GM20000 (cell line): Measurements from ENCODE around the gene POLE3.

Experiments used
- DNase-seq: peaks from one replicate; pipeline ENCODE4 v3.0.0; 2012; ENCODE audit warnings: low spot score
- TF ChIP-seq, protein P1 (sequence below): IDR thresholded peaks from 2 replicates; pipeline ENCODE4 v1.5.1; 2012; ENCODE audit warnings: mild to moderate bottlenecking, control low read depth; ENCODE audit errors: extremely low read depth, missing control alignments

POLE3 gene, protein sequence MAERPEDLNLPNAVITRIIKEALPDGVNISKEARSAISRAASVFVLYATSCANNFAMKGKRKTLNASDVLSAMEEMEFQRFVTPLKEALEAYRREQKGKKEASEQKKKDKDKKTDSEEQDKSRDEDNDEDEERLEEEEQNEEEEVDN

DNA sequence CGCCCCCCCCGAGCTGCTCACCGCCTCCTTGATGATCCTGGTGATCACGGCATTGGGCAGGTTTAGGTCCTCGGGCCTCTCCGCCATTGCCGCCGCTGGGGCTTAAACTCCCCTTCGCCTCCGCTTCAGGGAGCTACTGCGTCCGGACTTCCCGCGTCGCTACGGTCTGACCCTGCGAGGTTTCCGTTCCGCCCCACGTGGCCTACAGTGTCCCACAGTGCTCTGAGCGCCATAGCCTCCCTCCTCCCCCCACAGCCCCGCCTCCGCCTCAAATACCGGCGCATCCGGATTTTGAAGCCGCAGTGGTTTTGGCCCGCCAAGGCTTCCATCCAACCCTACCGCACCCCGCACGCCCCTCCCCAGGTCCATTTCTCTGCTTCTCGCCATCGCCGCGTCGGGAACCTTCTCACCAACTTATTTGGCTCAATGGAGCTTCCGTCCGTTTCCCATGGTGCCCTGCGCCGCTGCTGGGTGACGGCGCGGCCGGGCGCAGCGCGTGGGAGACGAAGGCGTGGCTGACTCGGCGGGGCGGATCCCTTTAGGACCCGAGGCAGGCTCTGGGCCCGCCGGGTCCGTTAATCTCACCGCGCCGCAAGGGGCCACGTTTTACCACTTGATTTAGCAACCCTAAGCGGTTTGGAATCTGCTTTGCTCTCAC lies at the start of gene POLE3, which contains the start of gene C9orf43:
POLE3 (minus strand) TSS at position 469 of the 658 bp plus-strand sequence; CDS start at position 87, 382 bp downstream.
C9orf43 (plus strand) TSS at position 541 of the 658 bp plus-strand sequence. CDS start 2,747 bp downstream, outside the sequence.
- TF ChIP-seq, protein P1, sequence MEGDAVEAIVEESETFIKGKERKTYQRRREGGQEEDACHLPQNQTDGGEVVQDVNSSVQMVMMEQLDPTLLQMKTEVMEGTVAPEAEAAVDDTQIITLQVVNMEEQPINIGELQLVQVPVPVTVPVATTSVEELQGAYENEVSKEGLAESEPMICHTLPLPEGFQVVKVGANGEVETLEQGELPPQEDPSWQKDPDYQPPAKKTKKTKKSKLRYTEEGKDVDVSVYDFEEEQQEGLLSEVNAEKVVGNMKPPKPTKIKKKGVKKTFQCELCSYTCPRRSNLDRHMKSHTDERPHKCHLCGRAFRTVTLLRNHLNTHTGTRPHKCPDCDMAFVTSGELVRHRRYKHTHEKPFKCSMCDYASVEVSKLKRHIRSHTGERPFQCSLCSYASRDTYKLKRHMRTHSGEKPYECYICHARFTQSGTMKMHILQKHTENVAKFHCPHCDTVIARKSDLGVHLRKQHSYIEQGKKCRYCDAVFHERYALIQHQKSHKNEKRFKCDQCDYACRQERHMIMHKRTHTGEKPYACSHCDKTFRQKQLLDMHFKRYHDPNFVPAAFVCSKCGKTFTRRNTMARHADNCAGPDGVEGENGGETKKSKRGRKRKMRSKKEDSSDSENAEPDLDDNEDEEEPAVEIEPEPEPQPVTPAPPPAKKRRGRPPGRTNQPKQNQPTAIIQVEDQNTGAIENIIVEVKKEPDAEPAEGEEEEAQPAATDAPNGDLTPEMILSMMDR = no peak
- DNase-seq = peak; percentile 89

DNA sequence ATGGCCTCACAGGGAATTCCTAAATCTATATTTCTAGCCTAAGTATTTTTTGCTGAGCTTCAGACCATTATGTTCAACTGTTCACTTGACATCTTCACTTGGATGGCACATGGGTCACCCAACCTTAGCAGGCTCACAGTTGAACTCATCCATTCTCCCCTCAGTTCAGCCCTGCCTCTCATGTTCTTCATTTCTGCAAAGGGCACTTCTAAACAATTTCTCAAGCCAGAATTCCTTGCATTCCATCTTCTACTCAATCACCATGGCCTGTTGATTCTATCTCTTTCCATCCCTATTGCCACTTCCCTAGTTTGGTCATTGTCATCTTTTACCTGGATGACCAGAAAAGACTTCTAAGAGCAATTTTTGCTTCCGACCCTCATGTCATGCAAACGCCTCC lies 45.8 kb upstream of the POLE3 start:
- no peak for DNase-seq

DNA sequence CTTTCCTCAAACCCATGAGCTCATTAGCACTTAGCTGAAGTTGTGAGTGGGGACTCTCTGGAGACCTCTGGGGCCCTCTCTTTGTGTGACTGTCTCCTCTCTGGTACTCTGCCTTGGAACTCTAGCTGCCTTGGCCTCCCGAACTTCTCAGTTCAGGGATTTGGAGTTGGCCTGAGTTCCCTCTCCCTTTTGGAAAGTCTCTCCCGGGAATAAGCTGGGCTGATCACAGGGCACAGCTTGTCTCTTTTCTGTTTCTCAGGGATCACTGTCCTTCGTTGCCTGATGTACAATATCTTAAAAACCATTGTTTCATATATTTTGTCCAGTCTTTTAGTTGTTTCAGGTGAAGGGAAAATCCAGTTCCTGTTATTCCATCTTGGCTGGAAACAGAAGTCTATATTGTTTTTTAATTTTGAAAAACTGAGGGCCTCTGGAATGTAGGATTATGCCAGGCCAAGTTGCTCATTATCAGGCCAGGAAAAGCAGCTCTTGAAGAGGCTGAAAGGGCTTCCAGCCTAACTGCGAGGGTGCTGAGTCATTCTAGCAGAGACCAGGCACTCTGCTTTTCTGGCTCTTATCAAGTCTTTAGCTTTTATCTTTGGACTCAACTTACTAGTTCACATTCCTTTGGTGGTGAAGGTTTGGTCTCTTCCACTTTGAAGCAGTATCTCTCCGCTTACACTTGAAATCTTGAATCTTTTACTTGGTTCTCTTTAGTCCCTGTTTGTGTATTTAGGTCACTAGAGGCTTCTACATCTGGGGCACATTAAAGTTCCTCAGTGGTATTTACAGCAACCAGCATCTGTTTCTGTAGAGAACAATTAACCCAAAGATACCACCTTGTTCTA lies 44.7 kb upstream of the POLE3 start:
- DNase-seq = peak; percentile 39

More for the DNA sequence above, 45.8 kb upstream of the POLE3 start:
- TF ChIP-seq, protein P1 = no peak

DNA sequence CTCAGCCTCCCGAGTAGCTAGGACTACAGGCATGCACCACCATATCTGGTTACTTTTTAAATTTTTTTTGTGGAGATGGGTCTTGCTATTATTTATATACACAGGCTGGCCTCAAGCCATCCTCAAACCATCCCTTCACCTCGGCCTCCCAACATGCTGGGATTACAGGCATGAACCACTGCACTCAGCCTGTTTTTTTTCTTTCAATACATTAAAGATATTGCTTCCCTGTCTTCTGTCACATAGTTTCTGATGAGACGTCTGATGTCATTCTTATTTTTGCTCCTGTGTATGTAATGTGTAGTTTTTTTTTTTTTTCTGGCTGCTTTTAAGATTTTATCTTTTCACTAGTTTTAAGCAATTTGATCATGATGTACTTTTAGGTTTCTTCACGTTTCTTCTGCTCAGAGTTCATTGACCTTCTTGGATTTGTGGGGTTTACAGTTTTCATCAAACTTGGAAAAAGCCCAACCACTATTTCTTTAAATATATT lies 41.7 kb upstream of the POLE3 start:
- DNase-seq = no peak
- TF ChIP-seq, protein P1 = no peak

More for the DNA sequence above, 44.7 kb upstream of the POLE3 start:
- TF ChIP-seq, protein P1 = no peak

DNA sequence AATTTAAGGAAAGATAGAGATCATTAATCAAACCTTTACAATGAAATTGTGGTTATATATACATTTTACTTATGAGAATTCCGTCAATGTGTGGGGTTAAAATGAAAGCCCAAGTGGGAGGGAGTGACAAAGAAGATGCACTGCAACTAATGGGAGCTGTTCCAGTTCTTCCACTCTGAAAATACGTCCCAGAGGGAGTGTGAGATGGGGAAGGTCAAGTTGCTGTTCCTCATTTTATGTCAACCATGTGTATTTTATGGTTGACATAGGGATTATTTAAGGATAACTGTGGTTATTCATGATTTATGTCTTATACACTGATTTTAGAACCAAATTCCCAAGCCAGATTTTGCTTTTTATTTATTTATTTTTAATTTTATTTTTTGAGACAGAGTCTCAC lies 38.9 kb upstream of the POLE3 start:
- TF ChIP-seq, protein P1 = no peak

DNA sequence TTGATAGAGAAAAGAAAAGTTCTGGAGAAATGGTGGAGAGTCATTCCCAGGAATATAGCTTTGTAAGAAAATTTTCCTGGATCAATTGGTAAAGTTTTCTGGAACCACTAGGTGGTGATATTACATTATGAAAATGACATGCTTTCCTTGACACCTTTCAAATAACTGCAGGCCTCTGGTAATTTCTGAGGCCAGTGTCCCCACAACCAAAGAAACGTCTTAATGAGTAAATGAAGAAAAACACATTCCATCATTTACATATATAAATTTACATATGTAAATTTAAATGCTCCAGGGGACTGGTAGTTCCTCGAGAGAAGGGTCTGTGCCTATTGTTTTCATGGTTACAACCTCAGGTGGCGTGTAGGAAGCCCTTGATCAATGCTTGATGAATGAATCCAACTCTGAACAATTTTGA lies 35.9 kb upstream of the POLE3 start:
- TF ChIP-seq, protein P1 = no peak
- DNase-seq = peak; percentile 75

More for the DNA sequence above, 38.9 kb upstream of the POLE3 start:
- no peak for DNase-seq
